ENCODE data around the gene DYDC2. TPM values are rescaled to one million over a fixed set of nuclear protein-coding genes. Genes with fewer than 3 reads are reported as not detected.

Gene DYDC2
- total and polyA plus RNA-seq, 4 donors = 3.1 to 11.8 (median 9.7) TPM

GRCh38 chr10:80409121-80409520, 52.5 kb downstream of the DYDC2 start:
- peak overlapping the region; percentile 80 for H3K4me3 ChIP-seq (ENCODE audit: low read depth, low read length)
- WGBS (ENCODE audit: insufficient coverage) = 1% methylated on average over 8 of the region's 12 CpGs
- no peaks in the 10 kb centered on the region for H3K27me3 ChIP-seq (ENCODE audit: control insufficient read depth, insufficient read depth, low read length)
- DNase-seq (ENCODE audit: low read depth in 4 of 6, low spot score in 6 of 6) = no peak
- H3K9me3 ChIP-seq (ENCODE audit: control insufficient read depth, insufficient read depth, low read length) = no peaks in the 10 kb centered on the region
- peaks cover 3% of the 10 kb centered on the region for H3K36me3 ChIP-seq (ENCODE audit: control insufficient read depth, insufficient read depth, low read length)
- H3K4me1 ChIP-seq (ENCODE audit: control insufficient read depth, insufficient read depth, low read length) = peaks cover 50% of the 10 kb centered on the region
- peak overlapping the region; percentile 93 for H3K27ac ChIP-seq (ENCODE audit: low read depth, low read length)

GRCh38 chr10:80410122-80410521, 53.5 kb downstream of the DYDC2 start:
- Histone ChIP-seq H3K9me3 (ENCODE audit: control insufficient read depth, insufficient read depth, low read length) (no peaks in the 10 kb centered on the region), H3K4me1 (ENCODE audit: control insufficient read depth, insufficient read depth, low read length) (peaks cover 56% of the 10 kb centered on the region), H3K27ac (ENCODE audit: low read depth, low read length) (peak overlapping the region; percentile 47), H3K27me3 (ENCODE audit: control insufficient read depth, insufficient read depth, low read length) (no peaks in the 10 kb centered on the region), H3K36me3 (ENCODE audit: control insufficient read depth, insufficient read depth, low read length) (peaks cover 3% of the 10 kb centered on the region), H3K4me3 (ENCODE audit: low read depth, low read length) (peak overlapping the region; percentile 80)
- no peak for DNase-seq (ENCODE audit: low read depth in 4 of 6, low spot score in 6 of 6)
- WGBS (ENCODE audit: insufficient coverage) = 31% methylated on average over 2 of the region's 2 CpGs

- WGBS (ENCODE audit: insufficient coverage) = 83% methylated on average over 1 of the region's 5 CpGs
- peak in 1 of 6 donors; percentile 35 for DNase-seq (ENCODE audit: low read depth in 4 of 6, low spot score in 6 of 6)
Observed at GRCh38 chr10:80410578-80411145, 54.1 kb downstream of the DYDC2 start.

GRCh38 chr10:80411267-80411668, 54.7 kb downstream of the DYDC2 start:
- Histone ChIP-seq H3K4me1 (ENCODE audit: control insufficient read depth, insufficient read depth, low read length) (peaks cover 66% of the 10 kb centered on the region), H3K27me3 (ENCODE audit: control insufficient read depth, insufficient read depth, low read length) (no peaks in the 10 kb centered on the region), H3K27ac (ENCODE audit: low read depth, low read length) (peak overlapping the region; percentile 6), H3K9me3 (ENCODE audit: control insufficient read depth, insufficient read depth, low read length) (no peaks in the 10 kb centered on the region), H3K36me3 (ENCODE audit: control insufficient read depth, insufficient read depth, low read length) (peaks cover 5% of the 10 kb centered on the region), H3K4me3 (ENCODE audit: low read depth, low read length) (no peak overlapping the region)
- no peak for DNase-seq (ENCODE audit: low read depth in 4 of 6, low spot score in 6 of 6)
- 51% methylated on average over 2 of the region's 2 CpGs for WGBS (ENCODE audit: insufficient coverage)

More at GRCh38 chr10:80410578-80411145, 54.1 kb downstream of the DYDC2 start:
- H3K4me3 ChIP-seq (ENCODE audit: low read depth, low read length) = peak overlapping the region; percentile 80
- H3K36me3 ChIP-seq (ENCODE audit: control insufficient read depth, insufficient read depth, low read length) = peaks cover 5% of the 10 kb centered on the region
- H3K9me3 ChIP-seq (ENCODE audit: control insufficient read depth, insufficient read depth, low read length) = no peaks in the 10 kb centered on the region
- peaks cover 62% of the 10 kb centered on the region for H3K4me1 ChIP-seq (ENCODE audit: control insufficient read depth, insufficient read depth, low read length)
- H3K27me3 ChIP-seq (ENCODE audit: control insufficient read depth, insufficient read depth, low read length) = no peaks in the 10 kb centered on the region
- no peak overlapping the region for H3K27ac ChIP-seq (ENCODE audit: low read depth, low read length)

- Histone ChIP-seq H3K27ac (ENCODE audit: low read depth, low read length) (peak overlapping the region; percentile 6), H3K27me3 (ENCODE audit: control insufficient read depth, insufficient read depth, low read length) (no peaks in the 10 kb centered on the region), H3K4me3 (ENCODE audit: low read depth, low read length) (no peak overlapping the region), H3K4me1 (ENCODE audit: control insufficient read depth, insufficient read depth, low read length) (peaks cover 70% of the 10 kb centered on the region), H3K36me3 (ENCODE audit: control insufficient read depth, insufficient read depth, low read length) (peaks cover 5% of the 10 kb centered on the region), H3K9me3 (ENCODE audit: control insufficient read depth, insufficient read depth, low read length) (no peaks in the 10 kb centered on the region)
- WGBS (ENCODE audit: insufficient coverage) = no CpG with 5 or more reads among the region's 1 CpG
- no peak for DNase-seq (ENCODE audit: low read depth in 4 of 6, low spot score in 6 of 6)
Observed at GRCh38 chr10:80411681-80412220, 55.2 kb downstream of the DYDC2 start.

- peak overlapping the region; percentile 73 for H3K27ac ChIP-seq (ENCODE audit: low read depth, low read length)
- peaks cover 70% of the 10 kb centered on the region for H3K4me1 ChIP-seq (ENCODE audit: control insufficient read depth, insufficient read depth, low read length)
- H3K27me3 ChIP-seq (ENCODE audit: control insufficient read depth, insufficient read depth, low read length) = no peaks in the 10 kb centered on the region
- H3K36me3 ChIP-seq (ENCODE audit: control insufficient read depth, insufficient read depth, low read length) = peaks cover 5% of the 10 kb centered on the region
- no peak for DNase-seq (ENCODE audit: low read depth in 4 of 6, low spot score in 6 of 6)
- no peaks in the 10 kb centered on the region for H3K9me3 ChIP-seq (ENCODE audit: control insufficient read depth, insufficient read depth, low read length)
- WGBS (ENCODE audit: insufficient coverage) = 74% methylated on average over 3 of the region's 5 CpGs
- H3K4me3 ChIP-seq (ENCODE audit: low read depth, low read length) = no peak overlapping the region
Observed at GRCh38 chr10:80412486-80412885, 55.9 kb downstream of the DYDC2 start.

- Histone ChIP-seq H3K4me3 (ENCODE audit: low read depth, low read length) (no peak overlapping the region), H3K36me3 (ENCODE audit: control insufficient read depth, insufficient read depth, low read length) (peaks cover 5% of the 10 kb centered on the region), H3K27ac (ENCODE audit: low read depth, low read length) (peak overlapping the region; percentile 73), H3K4me1 (ENCODE audit: control insufficient read depth, insufficient read depth, low read length) (peaks cover 63% of the 10 kb centered on the region), H3K27me3 (ENCODE audit: control insufficient read depth, insufficient read depth, low read length) (no peaks in the 10 kb centered on the region), H3K9me3 (ENCODE audit: control insufficient read depth, insufficient read depth, low read length) (no peaks in the 10 kb centered on the region)
- WGBS (ENCODE audit: insufficient coverage) = 62% methylated on average over 9 of the region's 12 CpGs
- peak in 1 of 6 donors; percentile 60 for DNase-seq (ENCODE audit: low read depth in 4 of 6, low spot score in 6 of 6)
Observed at GRCh38 chr10:80413271-80413996, 56.9 kb downstream of the DYDC2 start.

- WGBS (ENCODE audit: insufficient coverage) = 77% methylated on average over 5 of the region's 7 CpGs
- H3K27me3 ChIP-seq (ENCODE audit: control insufficient read depth, insufficient read depth, low read length) = no peaks in the 10 kb centered on the region
- H3K4me1 ChIP-seq (ENCODE audit: control insufficient read depth, insufficient read depth, low read length) = peaks cover 60% of the 10 kb centered on the region
- no peak for DNase-seq (ENCODE audit: low read depth in 4 of 6, low spot score in 6 of 6)
- peaks cover 5% of the 10 kb centered on the region for H3K36me3 ChIP-seq (ENCODE audit: control insufficient read depth, insufficient read depth, low read length)
- peak overlapping the region; percentile 58 for H3K27ac ChIP-seq (ENCODE audit: low read depth, low read length)
- H3K9me3 ChIP-seq (ENCODE audit: control insufficient read depth, insufficient read depth, low read length) = no peaks in the 10 kb centered on the region
- no peak overlapping the region for H3K4me3 ChIP-seq (ENCODE audit: low read depth, low read length)
Observed at GRCh38 chr10:80414142-80414895, 57.7 kb downstream of the DYDC2 start.

GRCh38 chr10:80415734-80416478, 59.3 kb downstream of the DYDC2 start:
- Histone ChIP-seq H3K4me3 (ENCODE audit: low read depth, low read length) (no peak overlapping the region), H3K9me3 (ENCODE audit: control insufficient read depth, insufficient read depth, low read length) (no peaks in the 10 kb centered on the region), H3K4me1 (ENCODE audit: control insufficient read depth, insufficient read depth, low read length) (peaks cover 50% of the 10 kb centered on the region), H3K36me3 (ENCODE audit: control insufficient read depth, insufficient read depth, low read length) (peaks cover 13% of the 10 kb centered on the region), H3K27me3 (ENCODE audit: control insufficient read depth, insufficient read depth, low read length) (no peaks in the 10 kb centered on the region), H3K27ac (ENCODE audit: low read depth, low read length) (peak overlapping the region; percentile 74)
- 69% methylated on average over 3 of the region's 3 CpGs for WGBS (ENCODE audit: insufficient coverage)
- no peak for DNase-seq (ENCODE audit: low read depth in 4 of 6, low spot score in 6 of 6)

Measured in spinal cord (tissue), 10 donors.